ENCODE data around the gene IMPA2. TPM values are rescaled to one million over a fixed set of nuclear protein-coding genes. Genes with fewer than 3 reads are reported as not detected.

Gene IMPA2
- total and polyA plus RNA-seq, 4 experiments from 2014 or later = 4.9 to 9.8 (median 6.5) TPM

- no peak overlapping the region for H3K4me3 ChIP-seq (ENCODE audit: low read length in 2 of 2)
- H3K4me1 Mint-ChIP-seq = peaks cover 0 to 5% (median 0%) of the 10 kb centered on the region in 4 donors
- H3K27me3 Mint-ChIP-seq = peaks cover 0 to 1% of the 10 kb centered on the region in 2 donors
- H3K4me1 ChIP-seq (ENCODE audit: insufficient read depth, low read length) = no peaks in the 10 kb centered on the region
- peak overlapping the region in 1 of 7 donors; percentile 59 for H3K27ac Mint-ChIP-seq
- CTCF ChIA-PET (ENCODE audit: partially characterized antibody) = interaction anchor here (1.3 to 20.1 kb wide), 2 partner anchors 9 to 49 kb away, joined by 3 to 665 read pairs; no protein-coding TSS in a partner anchor
- no peaks in the 10 kb centered on the region for H3K9me3 ChIP-seq (ENCODE audit: control insufficient read depth in 1 of 2, low read length in 2 of 2)
- no peaks in the 10 kb centered on the region for H3K9me3 Mint-ChIP-seq
- no peaks in the 10 kb centered on the region for H3K36me3 ChIP-seq (ENCODE audit: insufficient read depth, low read length)
- H3K27me3 ChIP-seq (ENCODE audit: insufficient read depth, low read length) = no peaks in the 10 kb centered on the region
- no peak overlapping the region for H3K27ac ChIP-seq (ENCODE audit: low read depth, low read length)
- POLR2A ChIA-PET (ENCODE audit: partially characterized antibody) = no interaction called here
- intact Hi-C loops (cut with micrococcal nuclease) = no loop called here
- no peak for DNase-seq
- H3K36me3 Mint-ChIP-seq = no peaks in the 10 kb centered on the region
- no peak overlapping the region for H3K4me3 Mint-ChIP-seq
Measured at GRCh38 chr18:11989966-11990380, 8.7 kb downstream of the IMPA2 start.

GRCh38 chr18:11990539-11990938 is 9.2 kb downstream of the IMPA2 start:
- peaks cover 2 to 10% (median 4%) of the 10 kb centered on the region in 4 donors for H3K4me1 Mint-ChIP-seq
- intact Hi-C loops (cut with micrococcal nuclease) = no loop called here
- POLR2A ChIA-PET (ENCODE audit: partially characterized antibody) = no interaction called here

DNA sequence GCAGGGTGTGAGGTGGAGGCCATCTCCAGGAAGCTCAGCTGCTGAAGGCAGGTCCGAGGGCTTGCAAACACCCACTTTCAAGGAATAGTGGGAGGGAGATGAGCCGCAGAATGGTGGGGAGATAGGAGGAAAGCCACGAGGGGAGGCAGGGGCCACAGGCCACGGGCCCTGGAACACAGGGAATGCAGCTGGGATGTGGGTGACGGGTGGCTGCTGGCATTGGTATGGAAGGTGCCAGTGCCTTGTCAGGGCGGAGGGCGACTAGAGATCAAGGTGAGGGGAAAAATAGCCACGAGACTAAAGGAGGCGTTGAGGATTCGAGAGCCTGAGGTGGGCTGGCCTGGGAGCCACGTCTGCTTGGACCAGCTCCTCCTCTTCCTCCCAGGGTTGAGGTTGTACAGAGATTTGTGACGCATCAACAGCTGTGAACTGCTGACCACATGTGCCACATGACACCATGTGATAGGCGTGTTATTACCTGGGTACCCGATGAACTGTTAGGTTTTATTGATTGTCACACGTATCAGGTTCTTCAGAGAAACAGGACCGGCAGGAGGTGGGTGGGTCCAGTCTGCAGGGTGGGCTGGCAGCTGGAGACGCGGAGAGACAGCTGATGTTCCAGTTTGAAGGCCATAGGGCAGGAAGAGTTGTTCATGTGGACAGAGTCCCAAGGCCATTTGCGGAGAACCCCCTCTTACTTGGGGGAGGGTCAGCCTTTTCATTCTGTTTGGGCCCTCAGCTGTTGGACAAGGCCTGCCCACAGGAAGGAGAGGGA is 9.9 kb downstream of the IMPA2 start:
- intact Hi-C loops (cut with micrococcal nuclease) = no loop called here

More at GRCh38 chr18:11990539-11990938, 9.2 kb downstream of the IMPA2 start:
- H3K9me3 ChIP-seq (ENCODE audit: control insufficient read depth in 1 of 2, low read length in 2 of 2) = no peaks in the 10 kb centered on the region
- CTCF ChIA-PET (ENCODE audit: partially characterized antibody) = interaction anchor here (1.3 to 20.1 kb wide), 2 partner anchors 10 to 49 kb away, joined by 3 to 665 read pairs; no protein-coding TSS in a partner anchor
- no peak overlapping the region for H3K4me3 ChIP-seq (ENCODE audit: low read length in 2 of 2)
- no peaks in the 10 kb centered on the region for H3K36me3 ChIP-seq (ENCODE audit: insufficient read depth, low read length)
- H3K27me3 Mint-ChIP-seq = peaks cover 0 to 1% of the 10 kb centered on the region in 2 donors
- H3K4me3 Mint-ChIP-seq = no peak overlapping the region
- H3K27ac ChIP-seq (ENCODE audit: low read depth, low read length) = no peak overlapping the region
- H3K27ac Mint-ChIP-seq = peak overlapping the region in 3 of 7 donors; percentile 2 to 82 (median 59)
- no peak for DNase-seq
- H3K27me3 ChIP-seq (ENCODE audit: insufficient read depth, low read length) = no peaks in the 10 kb centered on the region
- H3K36me3 Mint-ChIP-seq = no peaks in the 10 kb centered on the region
- H3K9me3 Mint-ChIP-seq = no peaks in the 10 kb centered on the region
- H3K4me1 ChIP-seq (ENCODE audit: insufficient read depth, low read length) = peaks cover 4% of the 10 kb centered on the region

GRCh38 chr18:11992096-11992790 is 10.9 kb downstream of the IMPA2 start:
- H3K4me1 Mint-ChIP-seq = peaks cover 8 to 16% (median 9%) of the 10 kb centered on the region in 4 donors
- ChIA-PET POLR2A (ENCODE audit: partially characterized antibody) (no interaction called here), CTCF (ENCODE audit: partially characterized antibody) (interaction anchor here (1.1 to 20.1 kb wide), 5 partner anchors 11 to 337 kb away, joined by 3 to 665 read pairs (median 6); partner anchors contain the start of gene IMPA2)
- H3K36me3 ChIP-seq (ENCODE audit: insufficient read depth, low read length) = no peaks in the 10 kb centered on the region
- H3K4me3 Mint-ChIP-seq = no peak overlapping the region
- intact Hi-C loops (cut with micrococcal nuclease) = no loop called here
- H3K27me3 Mint-ChIP-seq = peaks cover 0 to 1% of the 10 kb centered on the region in 2 donors
- no peak for DNase-seq
- H3K9me3 Mint-ChIP-seq = no peaks in the 10 kb centered on the region
- H3K36me3 Mint-ChIP-seq = no peaks in the 10 kb centered on the region
- no peak overlapping the region for H3K27ac ChIP-seq (ENCODE audit: low read depth, low read length)
- H3K9me3 ChIP-seq (ENCODE audit: control insufficient read depth in 1 of 2, low read length in 2 of 2) = no peaks in the 10 kb centered on the region
- peaks cover 12% of the 10 kb centered on the region for H3K4me1 ChIP-seq (ENCODE audit: insufficient read depth, low read length)
- no peak overlapping the region for H3K27ac Mint-ChIP-seq
- no peak overlapping the region for H3K4me3 ChIP-seq (ENCODE audit: low read length in 2 of 2)
- no peaks in the 10 kb centered on the region for H3K27me3 ChIP-seq (ENCODE audit: insufficient read depth, low read length)

More for the DNA sequence above, 9.9 kb downstream of the IMPA2 start:
- ChIA-PET CTCF (ENCODE audit: partially characterized antibody) (interaction anchor here (1.3 to 20.1 kb wide), 4 partner anchors 10 to 258 kb away, joined by 3 to 665 read pairs (median 8); partner anchors contain the start of gene IMPA2), POLR2A (ENCODE audit: partially characterized antibody) (no interaction called here)
- H3K9me3 Mint-ChIP-seq = no peaks in the 10 kb centered on the region
- no peaks in the 10 kb centered on the region for H3K27me3 ChIP-seq (ENCODE audit: insufficient read depth, low read length)
- no peak overlapping the region for H3K4me3 Mint-ChIP-seq
- no peak overlapping the region for H3K4me3 ChIP-seq (ENCODE audit: low read length in 2 of 2)
- no peak overlapping the region for H3K27ac ChIP-seq (ENCODE audit: low read depth, low read length)
- peaks cover 6 to 16% (median 9%) of the 10 kb centered on the region in 4 donors for H3K4me1 Mint-ChIP-seq
- no peak for DNase-seq
- H3K27ac Mint-ChIP-seq = peak overlapping the region in 1 of 7 donors; percentile 74
- peaks cover 11% of the 10 kb centered on the region for H3K4me1 ChIP-seq (ENCODE audit: insufficient read depth, low read length)
- H3K36me3 Mint-ChIP-seq = no peaks in the 10 kb centered on the region
- peaks cover 0 to 1% of the 10 kb centered on the region in 2 donors for H3K27me3 Mint-ChIP-seq
- no peaks in the 10 kb centered on the region for H3K36me3 ChIP-seq (ENCODE audit: insufficient read depth, low read length)
- H3K9me3 ChIP-seq (ENCODE audit: control insufficient read depth in 1 of 2, low read length in 2 of 2) = no peaks in the 10 kb centered on the region

DNA sequence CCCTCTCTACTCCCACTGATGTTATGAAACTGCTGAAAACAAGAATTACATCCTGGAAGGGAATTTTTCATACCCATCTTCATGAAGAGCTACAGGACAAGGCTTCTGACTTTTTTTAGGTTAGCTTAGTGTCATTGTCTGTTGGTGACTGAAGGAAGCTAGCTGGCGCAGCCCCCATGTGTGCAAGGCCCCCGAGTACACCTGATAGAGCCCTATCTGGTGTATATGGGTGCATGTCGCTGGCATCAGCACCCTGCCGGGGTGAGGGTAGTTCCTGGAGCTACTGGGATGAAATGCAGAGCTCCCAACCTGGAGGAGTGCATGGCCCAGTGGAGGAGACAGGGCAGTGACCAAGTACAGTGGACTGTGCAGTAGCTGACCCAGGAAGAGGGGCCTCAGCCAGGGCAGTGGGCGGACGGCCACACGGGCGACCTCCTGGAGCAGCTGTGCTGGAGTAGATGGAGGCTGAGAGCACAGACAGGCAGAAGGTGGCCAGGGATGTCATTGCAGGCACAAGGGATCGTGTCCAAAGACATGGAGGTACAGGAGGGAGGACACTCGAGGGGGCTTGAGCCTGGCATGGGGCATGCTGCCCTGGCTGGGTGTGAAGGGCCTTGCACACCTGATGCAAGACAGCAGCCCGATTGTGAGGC is 12.1 kb downstream of the IMPA2 start:
- Histone ChIP-seq H3K4me1 (ENCODE audit: insufficient read depth, low read length) (peaks cover 12% of the 10 kb centered on the region), H3K27me3 (ENCODE audit: insufficient read depth, low read length) (no peaks in the 10 kb centered on the region), H3K4me3 (ENCODE audit: low read length in 2 of 2) (no peak overlapping the region), H3K9me3 (ENCODE audit: control insufficient read depth in 1 of 2, low read length in 2 of 2) (no peaks in the 10 kb centered on the region), H3K36me3 (ENCODE audit: insufficient read depth, low read length) (no peaks in the 10 kb centered on the region), H3K27ac (ENCODE audit: low read depth, low read length) (no peak overlapping the region)
- POLR2A ChIA-PET (ENCODE audit: partially characterized antibody) = no interaction called here
- Mint-ChIP-seq H3K27me3 (peaks cover 0 to under 1% of the 10 kb centered on the region in 2 donors), H3K27ac (peak overlapping the region in 1 of 7 donors; percentile 59), H3K4me1 (peaks cover 8 to 16% (median 9%) of the 10 kb centered on the region in 4 donors), H3K9me3 (no peaks in the 10 kb centered on the region), H3K36me3 (no peaks in the 10 kb centered on the region), H3K4me3 (no peak overlapping the region)
- CTCF ChIA-PET (ENCODE audit: partially characterized antibody) = interaction anchor here (0.6 to 20.1 kb wide), 9 partner anchors 10 to 338 kb away, joined by 3 to 665 read pairs (median 4); partner anchors contain the start of gene IMPA2
- intact Hi-C loops (cut with micrococcal nuclease) = no loop called here
- DNase-seq = no peak

- ChIA-PET CTCF (ENCODE audit: partially characterized antibody) (interaction anchor here (1.0 to 20.1 kb wide), 11 partner anchors 11 to 338 kb away, joined by 3 to 665 read pairs (median 8); partner anchors contain the start of gene IMPA2), POLR2A (ENCODE audit: partially characterized antibody) (interaction anchor here (1.2 to 2.3 kb wide), 5 partner anchors 10 to 86 kb away, joined by 4 to 10 read pairs (median 5); partner anchors contain the start of genes IMPA2 and MPPE1)
- no peaks in the 10 kb centered on the region for H3K9me3 Mint-ChIP-seq
- intact Hi-C loops (cut with micrococcal nuclease) = no loop called here
- Histone ChIP-seq H3K9me3 (ENCODE audit: control insufficient read depth in 1 of 2, low read length in 2 of 2) (no peaks in the 10 kb centered on the region), H3K27me3 (ENCODE audit: insufficient read depth, low read length) (no peaks in the 10 kb centered on the region), H3K27ac (ENCODE audit: low read depth, low read length) (no peak overlapping the region), H3K4me3 (ENCODE audit: low read length in 2 of 2) (no peak overlapping the region), H3K4me1 (ENCODE audit: insufficient read depth, low read length) (peaks cover 12% of the 10 kb centered on the region), H3K36me3 (ENCODE audit: insufficient read depth, low read length) (no peaks in the 10 kb centered on the region)
- no peak for DNase-seq
- H3K36me3 Mint-ChIP-seq = no peaks in the 10 kb centered on the region
- H3K4me3 Mint-ChIP-seq = no peak overlapping the region
- H3K4me1 Mint-ChIP-seq = peaks cover 8 to 16% (median 9%) of the 10 kb centered on the region in 4 donors
- no peak overlapping the region for H3K27ac Mint-ChIP-seq
- no peaks in the 10 kb centered on the region for H3K27me3 Mint-ChIP-seq
Measured at GRCh38 chr18:11994336-11994702, 13.0 kb downstream of the IMPA2 start.
